K562 (cell line): ENCODE measurements around the gene SMCHD1. TPM values are rescaled to one million over a fixed set of nuclear protein-coding genes. Genes with fewer than 3 reads are reported as not detected.
A peak's percentile ranks its signal among the peaks of the same experiment; 100 is the strongest.

Experiments used
- ATAC-seq: fragments of 200-7000 bp; cut with Tn5 transposase; 3 replicates; pipeline ENCODE4 v1.9.1; 2020; ENCODE audit warnings: moderate library complexity
- BruUV-seq: library from RNA; stranded (reverse); fragments of 400-500 nt; replicated peaks from 2 replicates; lab custom pipeline; 2021; lab: Mats Ljungman, UMichigan
- CTCF ChIA-PET: fragments of 300-600 bp; formaldehyde crosslinking; extraction: SDS; loops from one replicate; lab custom pipeline; 2021; ENCODE audit warnings: low intra/inter-chr PET ratio; lab: Yijun Ruan, JAX
- POLR2A ChIA-PET: fragments of 300-600, 350-650 bp; sonication (Branson Sonifier 250); formaldehyde crosslinking; extraction: SDS; loops from one replicate; lab custom pipeline; 2021; ENCODE audit warnings: antibody characterized with exemption, inconsistent platforms; lab: Yijun Ruan, JAX
- DNase-seq, 4 experiments: peaks; one replicate each; pipeline versions ENCODE4 v3.0.0 to v3.0.0-alpha.2; 2011 to 2018; ENCODE audit warnings: low spot score in 3 of 4, mixed read lengths in 3 of 4; ENCODE audit errors: extremely low read depth in 1 of 4
- FAIRE-seq: peaks from 2 replicates; lab custom pipeline; 2011; peaks lifted over from hg19 to GRCh38; lab: Jason Lieb, UNC
- H2AFZ ChIP-seq: 2 replicates; pipeline ENCODE4 v1.6.0; 2011; ENCODE audit warnings: low read depth, low read length, control low read depth, inconsistent platforms
- H3K27ac ChIP-seq: fragments of 200-600 bp; 3 replicates; pipeline ENCODE4 v1.8.0; 2011; ENCODE audit warnings: low read depth, mild to moderate bottlenecking, control low read depth, inconsistent platforms, low read length, moderate library complexity, mixed read lengths; ENCODE audit errors: extremely low read depth
- H3K27me3 ChIP-seq, 2 experiments: fragments of 300-600 bp in 1 of 2; 2 replicates in 1 of 2; 3 replicates in 1 of 2; pipeline versions ENCODE4 v1.6.0 to v1.8.0; 2011; ENCODE audit warnings: inconsistent platforms in 2 of 2, low read length in 2 of 2, mild to moderate bottlenecking in 1 of 2, mixed read lengths in 1 of 2, moderate library complexity in 1 of 2; ENCODE audit not compliant: control insufficient read depth in 2 of 2, insufficient read depth in 2 of 2
- H3K36me3 ChIP-seq: fragments of 300-600 bp; 3 replicates; pipeline ENCODE4 v1.8.0; 2011; ENCODE audit warnings: mild to moderate bottlenecking, low read length, inconsistent platforms; ENCODE audit not compliant: control insufficient read depth, insufficient read depth
- H3K4me1 ChIP-seq, 2 experiments: fragments of 200-600 bp in 1 of 2; replicated peaks in 1 of 2; 2 replicates in 1 of 2; 3 replicates in 1 of 2; pipeline versions ENCODE4 v1.5.1 to v1.8.0; 2011; ENCODE audit warnings: inconsistent platforms in 2 of 2, low read length in 2 of 2, mild to moderate bottlenecking in 1 of 2, mixed read lengths in 1 of 2, moderate library complexity in 1 of 2; ENCODE audit not compliant: control insufficient read depth in 2 of 2, insufficient read depth in 2 of 2
- H3K4me2 ChIP-seq: 2 replicates; pipeline ENCODE4 v1.6.1; 2011; ENCODE audit warnings: low read length, control low read depth, inconsistent platforms, mixed read lengths; ENCODE audit not compliant: insufficient read depth
- H3K4me3 ChIP-seq: fragments of 200-600 bp; sonication (generic), shearing (Covaris generic); 2 replicates; pipeline ENCODE4 v1.5.1; 2016; ENCODE audit warnings: control low read depth, inconsistent platforms
- H3K79me2 ChIP-seq: fragments of 200-600 bp; 3 replicates; pipeline ENCODE4 v1.8.0; 2011; ENCODE audit warnings: low read length, inconsistent platforms; ENCODE audit not compliant: control insufficient read depth, insufficient read depth
- H3K9ac ChIP-seq, 2 experiments: 2 replicates each; pipeline versions ENCODE4 v1.6.0 to v1.6.1; 2011; ENCODE audit warnings: low read depth in 2 of 2, low read length in 2 of 2, control low read depth in 1 of 2, inconsistent platforms in 1 of 2, mild to moderate bottlenecking in 1 of 2, mixed read lengths in 1 of 2; ENCODE audit not compliant: insufficient read depth in 1 of 2
- H3K9me1 ChIP-seq: one replicate; pipeline ENCODE4 v1.6.0; 2011; ENCODE audit warnings: inconsistent platforms, mild to moderate bottlenecking, low read length, moderate library complexity; ENCODE audit not compliant: control insufficient read depth, insufficient read depth
- H3K9me3 ChIP-seq: replicated peaks from 2 replicates; pipeline ENCODE4 v1.5.1; 2011; ENCODE audit warnings: low read depth, low read length, inconsistent platforms; ENCODE audit not compliant: control insufficient read depth, insufficient read depth
- H4K20me1 ChIP-seq: replicated peaks from 2 replicates; pipeline ENCODE4 v1.6.1; 2011; ENCODE audit warnings: low read length, inconsistent platforms, mixed read lengths; ENCODE audit not compliant: control insufficient read depth, insufficient read depth
- ARID3A ChIP-seq: IDR thresholded peaks from 2 replicates; pipeline ENCODE4 v1.6.1; 2012; ENCODE audit warnings: low read depth, low read length, improper control_type of control experiment, borderline replicate concordance
- ARID3B ChIP-seq: fragments of 250-450 bp; sonication (Bioruptor Pico); IDR thresholded peaks from 2 replicates; pipeline ENCODE4 v1.4.0; 2020; ENCODE audit warnings: borderline replicate concordance
- CBFA2T3 ChIP-seq: fragments of 450-650 bp; IDR thresholded peaks from 2 replicates; pipeline ENCODE4 v1.6.1; 2017
- CBX8 ChIP-seq: fragments of 200-600 bp; sonication (generic); IDR thresholded peaks from 2 replicates; pipeline ENCODE4 v1.6.1; 2012; ENCODE audit warnings: borderline replicate concordance, mixed run types, low read depth, mild to moderate bottlenecking, moderate library complexity, mixed read lengths, low read length, control low read depth, inconsistent platforms; ENCODE audit not compliant: poor library complexity, severe bottlenecking; ENCODE audit errors: extremely low read depth
- CTBP1 ChIP-seq: fragments of 450-650 bp; IDR thresholded peaks from 2 replicates; pipeline ENCODE4 v1.6.1; 2016; ENCODE audit warnings: borderline replicate concordance
- DPF2 ChIP-seq: fragments of 450-650 bp; IDR thresholded peaks from 2 replicates; pipeline ENCODE4 v1.6.1; 2016
- EZH2 ChIP-seq: IDR thresholded peaks from 2 replicates; pipeline ENCODE4 v1.6.1; 2012; ENCODE audit warnings: low read depth, mild to moderate bottlenecking, inconsistent platforms, low read length, borderline replicate concordance
- HBP1 ChIP-seq: fragments of 450-650 bp; formaldehyde crosslinking; IDR thresholded peaks from 2 replicates; pipeline ENCODE4 v1.4.0; 2022; ENCODE audit warnings: missing genetic modification characterization
- HES1 ChIP-seq: fragments of 450-650 bp; IDR thresholded peaks from 2 replicates; pipeline ENCODE4 v1.6.1; 2016; ENCODE audit warnings: low read depth, mild to moderate bottlenecking, moderate library complexity
- MEIS2 ChIP-seq: fragments of 450-650 bp; IDR thresholded peaks from 2 replicates; pipeline ENCODE4 v1.6.1; 2014; ENCODE audit warnings: mild to moderate bottlenecking; ENCODE audit not compliant: partially characterized antibody
- MTA2 ChIP-seq: fragments of 450-650 bp; IDR thresholded peaks from 2 replicates; pipeline ENCODE4 v1.6.1; 2016; ENCODE audit warnings: low read depth
- TSC22D4 ChIP-seq: fragments of 450-650 bp; IDR thresholded peaks from 2 replicates; pipeline ENCODE4 v1.6.1; 2016; ENCODE audit warnings: missing genetic modification characterization, missing biosample characterization, control low read depth
- ZFP30 ChIP-seq: fragments of 250-450 bp; sonication (Bioruptor Pico); IDR thresholded peaks from 2 replicates; pipeline ENCODE4 v1.8.0; 2022; ENCODE audit warnings: moderate library complexity, mild to moderate bottlenecking, inconsistent platforms, borderline replicate concordance
- ZFP36 ChIP-seq: fragments of 150-350 bp; IDR thresholded peaks from 2 replicates; pipeline ENCODE4 v1.6.1; 2018; ENCODE audit warnings: low read length, low read depth; ENCODE audit not compliant: partially characterized antibody
- WGBS: fragments of 100-300 bp; shearing (Covaris generic); methylation state at CpG from one replicate; pipeline ENCODE4 v1.1.6; 2016; ENCODE audit warnings: low coverage, mixed read lengths; ENCODE audit not compliant: insufficient coverage; ENCODE audit errors: missing lambda C conversion rate; 5-methylcytosine and 5-hydroxymethylcytosine counted together
- in situ Hi-C: fragments of 300-500 bp; cut with MboI; formaldehyde crosslinking; loops from 4 replicates; pipeline ENCODE4 v1.15.0; 2018; ENCODE audit warnings: inconsistent platforms, mixed read lengths
- intact Hi-C: fragments of 100-400 bp; cut with micrococcal nuclease; formaldehyde crosslinking; loops from 2 replicates; pipeline ENCODE4 v1.14.2; 2022
- polyA plus RNA-seq, 8 experiments: library from polyadenylated mRNA; depleted of rRNA in 4 of 8; stranded (reverse) in 5 of 8; unstranded in 3 of 8; fragments of >200 nt; fragmentation: Nextera tagmentation in 2 of 8; fragmentation: Illumina TruSeq in 1 of 8; extraction: Ambion mirVana in 2 of 8; extraction: Trizol in 1 of 8; gene quantifications; 2 replicates each; pipeline versions ENCODE4 v1.2.1 to v1.2.3, GENCODE V29; 2011 to 2014; ENCODE audit warnings: inconsistent platforms in 1 of 8, missing spikeins in 1 of 8
- total RNA-seq, 7 experiments: library from RNA; depleted of rRNA in 6 of 7; stranded (reverse); fragments of >200 nt in 6 of 7; fragmentation: Illumina TruSeq in 2 of 7; extraction: Trizol in 2 of 7; gene quantifications; 2 replicates each; pipeline versions ENCODE4 v1.2.1 to v1.2.3, GENCODE V29; 2011 to 2021; ENCODE audit warnings: low replicate concordance in 1 of 7

SMCHD1 gene
- total and polyA plus RNA-seq, 9 of the 15 experiments (the other 6 are each of a cell fraction or from before 2014, with no cell fraction given), result 6.3 to 144 (median 72.7) TPM

GRCh38 chr18:2848247-2849246 is 193.0 kb downstream of the SMCHD1 start:
- no TSS peak for BruUV-seq
- H3K36me3 ChIP-seq, result no peaks in the 10 kb centered on the region
- CTCF ChIA-PET, result no interaction called here
- ATAC-seq (peak; percentile 3; the same call in 2 of the 3 replicates), DNase-seq (peak in 3 of 4 experiments; percentile 24 to 49 (median 39)), FAIRE-seq (peak; percentile 79)
- in situ Hi-C loops, result no loop called here
- peaks cover 40 to 46% of the 10 kb centered on the region in 2 experiments for H3K4me1 ChIP-seq
- peaks cover 25 to 32% of the 10 kb centered on the region in 2 experiments for H3K27me3 ChIP-seq
- no peaks in the 10 kb centered on the region for H3K79me2 ChIP-seq
- POLR2A ChIA-PET, result interaction anchor here (0.5 to 1.8 kb wide), 2 partner anchors 17 to 413 kb away, joined by 4 read pairs; partner anchors contain the start of gene MYL12B
- 6% methylated on average over 17 of the region's 17 CpGs for WGBS
- H3K9me1 ChIP-seq, result no peaks in the 10 kb centered on the region
- H3K27ac ChIP-seq, result no peak overlapping the region
- no peak overlapping the region for H3K4me3 ChIP-seq
- no peaks in the 10 kb centered on the region for H3K9me3 ChIP-seq
- intact Hi-C loops, result no loop called here
- H3K4me2 ChIP-seq, result peak overlapping the region; percentile 61
- H4K20me1 ChIP-seq, result no peaks in the 10 kb centered on the region; the same call in 1 of the 2 replicates
- H3K9ac ChIP-seq, result no peak overlapping the region
- peak overlapping the region; percentile 43 for H2AFZ ChIP-seq
- no peak for TF ChIP-seq HES1
- peak; percentile 48; the same call in 1 of the 2 replicates for TF ChIP-seq EZH2
- no peak for TF ChIP-seq HBP1
- no peak for TF ChIP-seq ARID3B (CRISPR knock-in tag)
- TF ChIP-seq CBFA2T3, result peak; percentile 68
- TF ChIP-seq CBX8, result peak; percentile 65
- no peak for TF ChIP-seq ZFP30 (CRISPR knock-in tag)
- TF ChIP-seq MEIS2, result peak; percentile 37
- TF ChIP-seq TSC22D4 (tag), result 0 out of 2 replicates have a peak, but pooled peaks have one; percentile 8
- 0 out of 2 replicates have a peak, but pooled peaks have one; percentile 14 for TF ChIP-seq MTA2
- TF ChIP-seq DPF2, result peak; percentile 50; the same call in 1 of the 2 replicates
- TF ChIP-seq ARID3A, result peak; percentile 83; the same call in 1 of the 2 replicates
- 0 out of 2 replicates have a peak, but pooled peaks have one; percentile 21 for TF ChIP-seq CTBP1
- TF ChIP-seq ZFP36, result peak; percentile 53
